HAP-1 (cell line): ENCODE results near the gene CCDC33.

Experiments
- DNase-seq, 2 experiments: peaks; one replicate each; pipeline ENCODE4 v3.0.0-alpha.2; 2016 to 2020; ENCODE audit warnings: low spot score in 2 of 2
- H3K27me3 ChIP-seq: fragments of 250-450 bp; sonication (Bioruptor Pico); 2 replicates; pipeline ENCODE4 v1.5.1; 2020; ENCODE audit warnings: low read depth, mild to moderate bottlenecking, moderate library complexity
- H3K36me3 ChIP-seq: fragments of 250-450 bp; sonication (Bioruptor Pico); replicated peaks from 2 replicates; pipeline ENCODE4 v1.5.1; 2020; ENCODE audit warnings: mild to moderate bottlenecking
- H3K4me1 ChIP-seq: fragments of 250-450 bp; sonication (Bioruptor Pico); 2 replicates; pipeline ENCODE4 v1.5.1; 2020; ENCODE audit warnings: mild to moderate bottlenecking
- H3K4me3 ChIP-seq: fragments of 250-450 bp; sonication (Bioruptor Pico); 2 replicates; pipeline ENCODE4 v1.5.1; 2020; ENCODE audit warnings: mild to moderate bottlenecking, moderate library complexity
- H3K9me3 ChIP-seq: fragments of 250-450 bp; sonication (Bioruptor Pico); 2 replicates; pipeline ENCODE4 v1.5.1; 2020; ENCODE audit warnings: mild to moderate bottlenecking, moderate library complexity
- in situ Hi-C: fragments of 300-500 bp; cut with MboI; formaldehyde crosslinking; loops from 3 replicates; pipeline ENCODE4 v1.14.3; 2020; ENCODE audit warnings: low sequenced_read_pairs, inconsistent platforms, mixed read lengths

The CCDC33 gene

DNA sequence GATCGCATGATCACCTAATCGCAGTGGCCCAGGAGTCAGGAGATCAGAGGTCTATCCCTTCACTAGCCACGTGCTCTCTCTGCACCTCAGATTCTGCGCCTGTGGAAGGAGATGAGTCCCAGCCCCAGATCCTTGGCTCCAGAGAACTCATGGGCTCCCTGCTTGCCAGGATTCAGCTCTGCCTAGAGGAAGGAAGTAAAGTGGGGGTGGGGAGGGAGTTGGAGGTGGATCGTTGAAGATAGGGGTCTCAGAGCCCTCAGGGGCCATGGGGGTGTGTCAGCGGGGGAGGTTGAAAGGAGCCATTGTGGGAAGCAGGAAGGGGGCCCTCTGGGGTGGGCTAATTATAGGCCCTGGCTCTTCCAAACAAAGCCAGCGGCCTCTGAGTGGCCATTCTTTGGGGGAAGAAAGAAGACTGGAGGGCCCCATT, 22.3 kb upstream of the CCDC33 start:
- H3K27me3 ChIP-seq: no peaks in the 10 kb centered on the region
- no peaks in the 10 kb centered on the region for H3K36me3 ChIP-seq
- H3K9me3 ChIP-seq: no peaks in the 10 kb centered on the region
- peaks cover 40% of the 10 kb centered on the region for H3K4me1 ChIP-seq
- in situ Hi-C loops: loop anchor here (10.0 kb wide), 1 partner anchor 1539 kb away; no protein-coding TSS in a partner anchor
- peak in 1 of 2 experiments; percentile 59 for DNase-seq
- H3K4me3 ChIP-seq: no peak overlapping the region

DNA sequence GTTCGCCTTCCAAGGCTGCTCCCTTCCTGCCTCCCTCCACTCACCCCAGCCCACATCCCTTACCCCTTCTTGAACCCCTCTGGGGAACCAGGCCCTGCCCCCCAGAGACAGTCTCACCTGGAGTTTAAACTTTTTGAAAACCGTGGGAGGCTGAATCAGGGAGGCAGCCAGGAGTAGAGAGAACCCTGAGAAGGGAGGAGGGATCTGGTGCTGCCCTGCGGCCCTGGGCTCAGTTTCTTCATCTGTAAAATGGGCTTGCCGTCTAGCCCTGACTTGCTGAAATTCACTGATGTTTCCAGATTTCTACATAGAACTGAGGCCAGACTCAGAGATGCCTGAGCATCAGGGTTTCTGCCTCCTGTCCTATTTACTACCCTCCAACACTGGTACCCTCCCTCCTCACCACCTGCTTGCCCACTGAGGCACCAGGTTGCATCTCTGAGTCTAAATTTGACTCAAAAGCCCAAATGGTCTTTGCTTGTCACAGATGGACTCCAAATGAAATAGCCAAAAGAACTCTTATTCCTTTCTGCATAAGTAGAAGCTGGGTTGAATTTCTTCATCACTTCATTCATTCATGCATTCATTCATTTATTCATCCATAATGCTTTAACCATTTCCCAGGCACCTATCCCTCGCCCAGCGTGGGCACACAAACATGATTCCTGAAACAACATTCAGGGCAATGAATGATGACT, 21.7 kb upstream of the CCDC33 start:
- in situ Hi-C loops: loop anchor here (10.0 kb wide), 1 partner anchor 1540 kb away; no protein-coding TSS in a partner anchor
- no peaks in the 10 kb centered on the region for H3K27me3 ChIP-seq
- H3K4me3 ChIP-seq: no peak overlapping the region
- no peak for DNase-seq
- H3K36me3 ChIP-seq: no peaks in the 10 kb centered on the region
- peaks cover 34% of the 10 kb centered on the region for H3K4me1 ChIP-seq
- no peaks in the 10 kb centered on the region for H3K9me3 ChIP-seq

DNA sequence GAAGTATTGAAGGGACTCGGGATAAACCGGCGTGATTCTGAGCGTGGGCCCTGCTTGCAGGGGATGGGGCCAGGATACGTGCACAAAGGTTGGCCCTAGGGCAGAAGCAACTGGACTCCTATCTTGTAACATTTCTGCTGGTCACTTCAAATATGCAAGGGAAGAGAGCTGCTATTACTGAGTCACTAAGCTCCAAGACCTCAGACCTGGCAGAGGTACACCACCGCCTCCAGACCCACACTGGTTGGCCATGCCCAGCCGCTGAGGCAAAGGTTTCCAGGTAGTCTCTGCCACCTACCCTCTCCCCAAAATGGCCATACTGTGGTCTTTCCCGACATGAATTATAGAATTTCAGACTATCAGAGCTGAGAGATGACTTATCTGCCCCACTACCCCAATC, 20.2 kb upstream of the CCDC33 start:
- in situ Hi-C loops: loop anchor here (10.0 kb wide), 1 partner anchor 1541 kb away; no protein-coding TSS in a partner anchor
- Histone ChIP-seq H3K9me3 (no peaks in the 10 kb centered on the region), H3K4me3 (no peak overlapping the region), H3K36me3 (no peaks in the 10 kb centered on the region), H3K27me3 (no peaks in the 10 kb centered on the region), H3K4me1 (peaks cover 26% of the 10 kb centered on the region)
- no peak for DNase-seq

DNA sequence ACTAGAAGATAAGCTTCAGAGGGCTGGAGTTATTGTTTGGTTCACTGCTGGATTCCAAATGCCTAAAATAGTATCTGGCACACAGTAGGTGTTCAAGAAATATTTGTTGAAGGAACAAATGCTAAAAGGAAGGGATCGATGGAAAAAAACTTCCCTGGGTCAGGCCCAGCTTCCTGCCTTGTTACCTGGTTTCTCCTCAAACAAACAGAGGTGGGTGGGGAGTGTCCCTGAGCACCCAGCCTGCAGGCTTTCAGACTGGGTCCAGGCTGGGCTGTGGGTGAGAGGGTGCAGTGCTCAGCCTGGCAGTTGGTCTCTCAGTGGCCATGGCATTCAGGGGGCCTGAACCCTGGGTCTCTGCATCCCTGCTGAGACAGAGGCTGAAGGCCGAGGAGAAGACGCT, 19.2 kb upstream of the CCDC33 start:
- no peaks in the 10 kb centered on the region for H3K9me3 ChIP-seq
- peaks cover 34% of the 10 kb centered on the region for H3K4me1 ChIP-seq
- H3K36me3 ChIP-seq: no peaks in the 10 kb centered on the region
- no peak for DNase-seq
- in situ Hi-C loops: loop anchor here (10.0 kb wide), 1 partner anchor 1542 kb away; no protein-coding TSS in a partner anchor
- peaks cover 5% of the 10 kb centered on the region; the same call in 1 of the 2 replicates for H3K27me3 ChIP-seq
- no peak overlapping the region for H3K4me3 ChIP-seq

DNA sequence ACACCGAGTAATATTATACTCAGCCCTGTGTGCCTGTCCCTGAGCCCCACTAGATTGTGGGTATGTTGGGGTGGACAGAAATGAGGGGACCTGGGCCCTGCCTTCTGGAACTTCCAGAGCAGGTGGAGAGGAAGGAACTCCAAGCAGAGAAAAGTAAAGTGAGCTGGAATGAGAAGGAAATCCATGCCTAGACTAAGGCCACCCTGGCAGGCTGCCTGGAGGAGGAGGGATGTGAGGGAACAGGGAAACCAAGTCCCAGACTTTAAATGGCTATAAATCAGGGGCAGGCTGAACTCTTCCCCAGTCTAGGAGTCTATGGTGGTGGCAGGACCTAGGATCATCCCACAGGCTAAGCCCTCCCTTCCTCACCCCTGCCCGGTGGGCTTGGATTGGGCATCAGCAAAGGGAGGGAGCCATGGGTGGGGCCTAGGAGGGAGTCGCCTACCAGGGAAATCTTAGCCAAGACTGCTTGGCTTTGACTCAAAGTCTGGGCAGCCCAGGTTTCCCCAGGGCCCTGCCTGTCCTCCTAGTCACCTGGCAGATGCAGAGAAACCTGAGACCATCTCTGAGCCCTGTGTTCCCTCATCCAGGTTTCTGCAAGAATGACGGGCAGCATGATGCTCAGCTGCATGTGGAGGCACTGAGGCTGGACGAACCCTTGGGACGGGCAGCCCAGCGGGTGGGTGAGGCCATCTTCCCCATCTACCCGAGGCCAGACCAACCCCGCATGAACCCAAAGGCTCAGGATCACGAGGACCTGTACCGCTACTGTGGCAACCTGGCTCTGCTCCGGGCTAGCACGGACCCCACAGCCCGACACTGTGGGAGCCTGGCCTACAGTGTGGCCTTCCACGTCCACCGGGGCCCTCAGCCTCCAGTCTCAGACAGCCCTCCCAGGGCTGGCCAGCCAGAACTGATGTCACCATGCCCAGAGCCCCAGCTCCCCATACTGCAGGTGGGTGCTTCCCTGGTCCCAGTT, 17.9 kb upstream of the CCDC33 start:
- Histone ChIP-seq H3K36me3 (no peaks in the 10 kb centered on the region), H3K4me3 (no peak overlapping the region), H3K9me3 (no peaks in the 10 kb centered on the region), H3K27me3 (peaks cover 5% of the 10 kb centered on the region; the same call in 1 of the 2 replicates), H3K4me1 (peaks cover 45% of the 10 kb centered on the region)
- no peak for DNase-seq
- in situ Hi-C loops: loop anchor here (10.0 kb wide), 1 partner anchor 1543 kb away; no protein-coding TSS in a partner anchor

DNA sequence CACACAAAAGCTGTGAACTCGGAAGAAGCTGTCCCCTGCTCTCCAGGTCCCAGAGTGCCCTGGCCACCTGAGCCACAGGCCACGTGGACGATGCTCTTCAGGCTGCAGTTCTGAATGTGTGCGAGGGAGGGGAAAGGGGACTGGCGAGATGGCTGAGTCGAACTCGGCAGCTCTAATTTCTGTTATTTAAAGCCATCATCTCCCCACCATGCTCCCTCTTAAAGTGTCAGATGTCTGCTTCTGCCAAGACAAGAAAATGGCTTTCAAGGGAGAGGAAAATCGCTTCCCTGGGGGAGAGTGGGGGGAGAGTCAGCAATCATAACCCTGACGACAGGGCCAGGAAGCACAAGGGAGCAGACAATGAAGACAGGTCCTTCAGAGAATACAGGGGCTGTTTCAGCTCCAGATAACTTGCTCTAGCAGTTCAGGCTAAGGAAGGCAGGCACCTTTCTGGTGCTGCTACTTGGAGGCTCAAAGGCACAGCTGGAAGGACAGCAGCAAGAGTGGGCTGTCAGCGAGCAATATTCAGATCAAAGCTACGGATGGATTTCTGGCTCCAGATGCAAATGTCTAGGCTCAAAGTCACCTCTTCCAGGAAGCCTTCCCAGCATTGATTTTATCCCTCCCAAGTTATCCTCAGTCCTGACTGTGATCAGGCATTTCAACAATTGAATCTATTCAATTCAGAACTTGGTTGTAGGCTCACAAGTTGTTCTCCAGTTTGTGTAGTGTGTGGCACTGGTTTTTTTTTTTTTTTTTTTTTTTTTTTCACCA, 15.5 kb upstream of the CCDC33 start:
- in situ Hi-C loops: no loop called here
- H3K27me3 ChIP-seq: peaks cover 5% of the 10 kb centered on the region; the same call in 1 of the 2 replicates
- peaks cover 36% of the 10 kb centered on the region for H3K4me1 ChIP-seq
- H3K36me3 ChIP-seq: no peaks in the 10 kb centered on the region
- no peak for DNase-seq
- H3K9me3 ChIP-seq: no peaks in the 10 kb centered on the region
- no peak overlapping the region for H3K4me3 ChIP-seq

DNA sequence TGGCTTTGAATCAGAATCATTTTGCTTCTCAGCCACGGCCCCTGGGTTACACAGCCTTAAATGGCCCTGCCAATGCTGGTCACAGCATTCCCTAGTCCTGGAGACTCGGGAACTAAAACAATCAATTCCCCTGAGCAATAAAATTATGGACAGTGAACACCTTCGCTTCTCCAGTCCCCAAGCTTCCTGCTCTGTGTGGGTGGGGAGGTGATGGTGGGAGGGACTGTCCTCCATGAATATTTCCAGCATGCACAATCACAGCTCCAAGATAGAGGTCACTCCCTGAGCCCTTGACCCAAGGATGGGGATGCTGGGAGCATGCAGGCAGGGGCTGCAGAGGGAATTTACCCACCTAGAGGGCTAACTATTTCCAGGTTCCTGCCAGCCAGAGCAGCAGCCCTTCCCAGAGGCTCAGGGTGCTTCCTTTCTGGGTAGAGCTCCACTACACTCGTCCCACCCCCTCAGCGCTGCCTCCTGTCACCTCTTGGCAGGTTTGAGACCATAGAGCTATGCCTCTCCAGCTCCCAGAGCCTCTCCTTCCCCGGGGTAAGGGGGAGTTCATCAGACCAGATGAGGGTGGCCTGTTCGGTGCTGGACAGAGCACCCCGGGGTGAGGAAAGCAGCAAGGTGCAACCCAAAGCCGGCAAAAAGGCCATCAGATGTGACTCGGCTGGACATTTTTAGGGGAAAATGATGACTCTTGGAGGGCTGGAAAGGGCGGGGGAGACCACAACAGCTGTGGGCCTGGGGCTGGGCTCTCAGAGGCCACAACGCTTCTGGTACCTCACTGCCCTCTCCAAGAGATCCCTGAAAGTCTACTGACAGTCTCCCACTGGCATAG, 14.5 kb upstream of the CCDC33 start:
- DNase-seq: no peak
- peaks cover 30% of the 10 kb centered on the region for H3K4me1 ChIP-seq
- peaks cover 5% of the 10 kb centered on the region; the same call in 1 of the 2 replicates for H3K27me3 ChIP-seq
- H3K36me3 ChIP-seq: no peaks in the 10 kb centered on the region
- H3K4me3 ChIP-seq: no peak overlapping the region
- no peaks in the 10 kb centered on the region for H3K9me3 ChIP-seq
- in situ Hi-C loops: no loop called here

DNA sequence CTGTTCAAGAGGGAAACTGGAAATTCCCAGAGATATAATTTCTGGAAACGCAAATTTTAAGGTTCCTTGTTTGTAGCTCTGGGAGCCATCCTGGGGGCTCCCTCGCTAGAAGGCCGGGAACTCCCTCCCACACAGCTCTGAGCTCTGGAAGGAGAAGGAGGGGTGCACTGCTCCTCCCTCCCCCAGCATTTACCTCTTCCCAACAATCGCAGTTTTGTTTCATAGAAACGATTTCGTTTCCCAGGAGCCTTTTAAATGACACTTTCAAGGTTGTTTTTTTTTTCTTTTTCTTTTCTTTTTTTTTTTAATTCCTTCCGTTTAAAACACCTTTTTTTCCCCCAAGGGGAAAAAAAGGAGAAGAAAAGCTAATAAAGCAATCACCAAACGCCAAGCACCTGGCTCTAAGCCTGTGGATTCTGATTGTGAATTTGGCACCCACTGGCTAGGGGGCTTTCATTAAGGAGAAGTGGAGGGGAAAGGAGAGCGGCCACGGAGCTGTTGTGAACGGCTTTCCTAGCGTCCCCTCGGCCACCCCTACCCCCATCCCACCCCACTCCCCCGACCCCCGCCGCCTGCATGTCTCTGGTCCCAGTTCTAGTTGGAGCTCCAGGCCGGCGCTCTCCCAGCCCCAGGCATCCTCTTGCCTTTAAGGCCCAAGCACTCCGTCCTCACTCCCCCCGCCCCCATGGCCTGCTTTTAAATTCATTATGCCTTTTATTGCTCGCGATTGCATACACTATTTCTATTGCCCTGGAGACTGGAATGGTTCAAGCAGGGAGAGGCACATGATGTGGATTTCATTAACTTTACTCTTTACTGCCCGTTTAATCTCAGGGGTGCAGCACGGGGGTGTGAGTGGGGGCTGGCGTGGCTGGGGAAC, 13.6 kb upstream of the CCDC33 start:
- no peaks in the 10 kb centered on the region for H3K9me3 ChIP-seq
- in situ Hi-C loops: no loop called here
- peak; percentile 90 to 94 for DNase-seq
- peaks cover 30% of the 10 kb centered on the region for H3K4me1 ChIP-seq
- no peaks in the 10 kb centered on the region for H3K36me3 ChIP-seq
- H3K4me3 ChIP-seq: no peak overlapping the region
- peaks cover 7% of the 10 kb centered on the region for H3K27me3 ChIP-seq

DNA sequence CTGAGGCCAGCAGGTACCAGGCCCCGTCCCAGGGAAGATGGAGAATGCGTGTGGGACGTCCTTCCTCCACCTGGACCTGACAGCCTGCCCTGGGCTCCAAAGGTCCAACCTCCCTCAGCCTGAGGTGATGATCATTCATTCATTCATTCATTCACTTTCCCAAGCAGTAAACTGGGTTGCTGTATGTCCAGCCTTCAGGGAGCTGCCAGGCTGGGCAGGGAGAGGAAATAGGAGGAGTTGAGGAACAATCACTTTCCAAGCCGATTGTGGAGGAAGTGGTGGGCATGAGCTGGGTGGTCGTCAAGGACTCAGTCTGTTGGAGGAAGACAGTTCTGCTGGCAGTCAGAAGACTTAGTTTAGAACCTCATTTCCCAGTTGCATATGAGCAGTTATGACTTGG, 10.2 kb upstream of the CCDC33 start:
- in situ Hi-C loops: no loop called here
- no peak for DNase-seq
- Histone ChIP-seq H3K4me3 (no peak overlapping the region), H3K27me3 (peaks cover 7% of the 10 kb centered on the region), H3K4me1 (peaks cover 42% of the 10 kb centered on the region), H3K36me3 (no peaks in the 10 kb centered on the region), H3K9me3 (no peaks in the 10 kb centered on the region)

DNA sequence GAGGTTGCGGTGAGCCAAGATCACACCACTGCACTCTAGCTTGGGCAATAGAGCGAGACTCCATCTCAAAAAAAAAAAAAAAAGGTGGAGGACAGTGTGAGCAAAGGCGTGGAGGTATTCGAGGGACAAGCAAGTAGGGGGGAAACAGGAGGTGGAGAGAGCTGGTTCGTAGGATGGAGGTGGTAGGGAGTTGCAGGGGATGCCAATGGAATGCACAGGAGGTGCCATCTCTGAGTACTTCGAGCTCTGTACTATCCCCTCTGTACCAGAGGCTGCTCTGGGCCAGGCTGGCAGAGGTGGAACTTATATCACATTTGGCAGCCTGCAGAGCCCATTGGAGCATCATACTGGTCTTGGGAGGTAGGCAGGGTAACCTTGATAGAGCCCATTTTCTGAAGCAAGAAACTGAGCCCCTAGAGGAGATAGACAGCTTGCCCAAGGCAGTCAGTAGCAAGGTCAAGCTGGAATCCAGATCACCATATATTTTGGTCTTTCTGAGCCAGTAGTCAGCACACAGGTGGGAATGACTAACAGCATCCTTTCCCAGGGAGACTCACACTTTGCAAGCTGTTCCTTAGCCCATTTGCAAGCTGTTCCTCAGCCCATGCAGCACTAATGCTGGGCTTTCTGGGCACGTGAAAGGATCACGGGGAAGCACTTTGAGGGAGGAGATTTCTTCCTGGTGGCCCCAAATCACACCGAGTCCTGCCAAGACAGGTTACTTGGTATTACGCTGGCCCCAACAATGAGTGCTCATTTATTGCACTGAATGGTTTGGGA, 9.2 kb upstream of the CCDC33 start:
- Histone ChIP-seq H3K4me3 (no peak overlapping the region), H3K9me3 (no peaks in the 10 kb centered on the region), H3K4me1 (peaks cover 34% of the 10 kb centered on the region), H3K36me3 (no peaks in the 10 kb centered on the region), H3K27me3 (peaks cover 2% of the 10 kb centered on the region; the same call in 1 of the 2 replicates)
- in situ Hi-C loops: no loop called here
- DNase-seq: no peak

DNA sequence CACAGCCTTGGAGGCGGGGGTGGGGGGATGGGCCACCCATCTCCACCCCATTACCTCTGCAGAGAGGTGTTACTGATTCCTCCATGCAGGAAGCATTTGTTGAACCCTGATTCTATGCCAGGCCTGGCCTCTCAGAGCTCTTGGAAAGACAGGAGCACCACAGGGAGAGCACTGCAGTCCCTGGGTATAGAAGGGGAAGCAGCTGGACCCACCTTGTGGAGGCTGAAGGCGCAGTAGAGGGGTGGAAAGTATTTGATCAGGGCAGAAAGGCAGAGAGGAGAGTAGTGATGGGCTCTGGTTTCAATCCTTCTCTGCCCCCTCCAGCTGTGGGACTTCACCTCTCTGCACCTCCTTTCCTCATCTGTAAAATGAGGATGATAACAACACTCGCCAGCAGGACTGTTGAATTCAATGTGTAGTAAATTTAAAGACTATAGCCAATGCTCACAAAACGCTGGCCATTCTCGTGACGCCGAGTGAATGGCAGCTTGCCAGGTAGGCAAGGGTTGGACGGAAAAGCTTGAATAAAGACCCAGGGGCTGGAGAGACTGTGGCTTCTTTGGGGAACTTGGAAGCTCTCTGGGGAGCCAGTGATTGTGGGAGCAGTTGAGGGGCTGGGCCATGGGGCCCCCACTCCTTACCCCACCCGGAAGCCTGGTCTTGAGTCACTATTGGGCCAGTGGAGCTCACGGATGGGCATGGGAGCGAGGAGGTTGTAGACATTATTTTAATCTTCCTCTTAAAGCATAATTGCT, 8.0 kb upstream of the CCDC33 start:
- in situ Hi-C loops: no loop called here

More for the DNA sequence above, 8.0 kb upstream of the CCDC33 start:
- DNase-seq: peak; percentile 39 to 75
- Histone ChIP-seq H3K9me3 (no peaks in the 10 kb centered on the region), H3K4me3 (no peak overlapping the region), H3K4me1 (peaks cover 23% of the 10 kb centered on the region), H3K27me3 (peaks cover 2% of the 10 kb centered on the region; the same call in 1 of the 2 replicates), H3K36me3 (no peaks in the 10 kb centered on the region)
